Measurements from ENCODE around the gene DBR1. TPM values are rescaled to one million over a fixed set of nuclear protein-coding genes. Genes with fewer than 3 reads are reported as not detected.

Gene DBR1
- total RNA-seq, 2 experiments from 2014 or later, result 23.1 to 24.6 TPM

GRCh38 chr3:138206196-138206595 lies 31.5 kb upstream of the DBR1 start:
- Histone ChIP-seq H3K4me3 (ENCODE audit: low read length) (no peak overlapping the region), H3K9me3 (ENCODE audit: control insufficient read depth in 1 of 2, insufficient read depth in 1 of 2, low read length in 2 of 2) (peaks cover 0 to 4% of the 10 kb centered on the region in 2 experiments), H3K27me3 (ENCODE audit: control insufficient read depth in 1 of 2, insufficient read depth in 2 of 2, low read length in 2 of 2) (no peaks in the 10 kb centered on the region), H3K27ac (ENCODE audit: low read depth in 1 of 2, low read length in 2 of 2) (no peak overlapping the region), H3K4me1 (ENCODE audit: insufficient read depth, low read length) (peaks cover 3% of the 10 kb centered on the region), H3K36me3 (ENCODE audit: insufficient read depth, low read length) (peaks cover 15% of the 10 kb centered on the region)
- intact Hi-C loops (cut with DNase I, micrococcal nuclease), result no loop called here
- ATAC-seq (ENCODE audit: poor library complexity) (no peak), DNase-seq (no peak)
- Mint-ChIP-seq H3K36me3 (ENCODE audit: low read depth) (peaks cover 54% of the 10 kb centered on the region), H3K27me3 (no peaks in the 10 kb centered on the region), H3K9me3 (no peaks in the 10 kb centered on the region), H3K4me3 (no peak overlapping the region), H3K4me1 (ENCODE audit: low read depth) (peaks cover 74% of the 10 kb centered on the region), H3K27ac (no peak overlapping the region)
- no peak for TF ChIP-seq CTCF (IDR thresholded peaks at IDR 0.05)
- ChIA-PET POLR2A (interaction anchor here (0.6 kb wide), 1 partner anchor 589 kb away, joined by 3 read pairs; no protein-coding TSS in a partner anchor), CTCF (interaction anchor here (2.0 kb wide), 1 partner anchor 10 kb away, joined by 6 read pairs; no protein-coding TSS in a partner anchor)

GRCh38 chr3:138205527-138205926 lies 30.8 kb upstream of the DBR1 start:
- no peak for DNase-seq
- no peak overlapping the region for H3K4me3 Mint-ChIP-seq
- peaks cover 13% of the 10 kb centered on the region for H3K36me3 ChIP-seq (ENCODE audit: insufficient read depth, low read length)
- H3K27me3 ChIP-seq (ENCODE audit: control insufficient read depth in 1 of 2, insufficient read depth in 2 of 2, low read length in 2 of 2), result no peaks in the 10 kb centered on the region
- peaks cover 78% of the 10 kb centered on the region for H3K4me1 Mint-ChIP-seq (ENCODE audit: low read depth)
- TF ChIP-seq CTCF (IDR thresholded peaks at IDR 0.05), result no peak
- no peaks in the 10 kb centered on the region for H3K27me3 Mint-ChIP-seq
- H3K36me3 Mint-ChIP-seq (ENCODE audit: low read depth), result peaks cover 48% of the 10 kb centered on the region
- ATAC-seq (ENCODE audit: poor library complexity), result no peak
- H3K27ac ChIP-seq (ENCODE audit: low read depth in 1 of 2, low read length in 2 of 2), result no peak overlapping the region
- peaks cover 0 to 4% of the 10 kb centered on the region in 2 experiments for H3K9me3 ChIP-seq (ENCODE audit: control insufficient read depth in 1 of 2, insufficient read depth in 1 of 2, low read length in 2 of 2)
- ChIA-PET POLR2A (no interaction called here), CTCF (no interaction called here)
- peaks cover 3% of the 10 kb centered on the region for H3K4me1 ChIP-seq (ENCODE audit: insufficient read depth, low read length)
- intact Hi-C loops (cut with DNase I, micrococcal nuclease), result no loop called here
- no peaks in the 10 kb centered on the region for H3K9me3 Mint-ChIP-seq
- no peak overlapping the region for H3K27ac Mint-ChIP-seq
- H3K4me3 ChIP-seq (ENCODE audit: low read length), result no peak overlapping the region

GRCh38 chr3:138203938-138204337 lies 29.2 kb upstream of the DBR1 start:
- ChIA-PET CTCF (no interaction called here), POLR2A (interaction anchor here (0.6 kb wide), 1 partner anchor 21 kb away, joined by 3 read pairs; no protein-coding TSS in a partner anchor)
- Mint-ChIP-seq H3K4me1 (ENCODE audit: low read depth) (peaks cover 87% of the 10 kb centered on the region), H3K27me3 (no peaks in the 10 kb centered on the region), H3K4me3 (no peak overlapping the region), H3K9me3 (no peaks in the 10 kb centered on the region), H3K36me3 (ENCODE audit: low read depth) (peaks cover 35% of the 10 kb centered on the region), H3K27ac (no peak overlapping the region)
- ATAC-seq (ENCODE audit: poor library complexity), result no peak
- H3K27ac ChIP-seq (ENCODE audit: low read depth in 1 of 2, low read length in 2 of 2), result no peak overlapping the region
- H3K36me3 ChIP-seq (ENCODE audit: insufficient read depth, low read length), result peaks cover 11% of the 10 kb centered on the region
- H3K9me3 ChIP-seq (ENCODE audit: control insufficient read depth in 1 of 2, insufficient read depth in 1 of 2, low read length in 2 of 2), result peaks cover 0 to 4% of the 10 kb centered on the region in 2 experiments
- H3K4me3 ChIP-seq (ENCODE audit: low read length), result no peak overlapping the region
- intact Hi-C loops (cut with DNase I, micrococcal nuclease), result no loop called here
- peaks cover 3% of the 10 kb centered on the region for H3K4me1 ChIP-seq (ENCODE audit: insufficient read depth, low read length)
- no peak for DNase-seq
- no peak for TF ChIP-seq CTCF (IDR thresholded peaks at IDR 0.05)
- H3K27me3 ChIP-seq (ENCODE audit: control insufficient read depth in 1 of 2, insufficient read depth in 2 of 2, low read length in 2 of 2), result no peaks in the 10 kb centered on the region
